ES-I3 (cell line): Measurements from ENCODE around the gene KCNK4.

Experiments used
- H3K36me3 ChIP-seq: 2 replicates; pipeline ENCODE4 v1.6.1; 2013; ENCODE audit warnings: mild to moderate bottlenecking, low read length, control low read depth, moderate library complexity; ENCODE audit not compliant: insufficient read depth
- H3K4me1 ChIP-seq: 2 replicates; pipeline ENCODE4 v1.6.1; 2013; ENCODE audit warnings: mild to moderate bottlenecking, control low read depth, low read length; ENCODE audit not compliant: insufficient read depth
- H3K9ac ChIP-seq: 2 replicates; pipeline ENCODE4 v1.6.1; 2013; ENCODE audit warnings: low read depth, mild to moderate bottlenecking, low read length, moderate library complexity
- H3K9me3 ChIP-seq: 2 replicates; pipeline ENCODE4 v1.6.1; 2013; ENCODE audit warnings: mild to moderate bottlenecking, low read length, moderate library complexity; ENCODE audit not compliant: control insufficient read depth, insufficient read depth

KCNK4 gene

GRCh38 chr11:64259533-64260067 is 31.5 kb upstream of the KCNK4 start:
- Histone ChIP-seq H3K4me1 (peaks cover 9% of the 10 kb centered on the region; the same call in 1 of the 2 replicates), H3K36me3 (peaks cover 11% of the 10 kb centered on the region)

GRCh38 chr11:64260147-64260708 is 30.9 kb upstream of the KCNK4 start:
- peaks cover 9% of the 10 kb centered on the region; the same call in 1 of the 2 replicates for H3K4me1 ChIP-seq
- H3K9me3 ChIP-seq = no peaks in the 10 kb centered on the region
- H3K36me3 ChIP-seq = peaks cover 11% of the 10 kb centered on the region
- H3K9ac ChIP-seq = no peak overlapping the region

More at GRCh38 chr11:64259533-64260067, 31.5 kb upstream of the KCNK4 start:
- H3K9ac ChIP-seq = no peak overlapping the region
- H3K9me3 ChIP-seq = no peaks in the 10 kb centered on the region

GRCh38 chr11:64261556-64262080 is 29.5 kb upstream of the KCNK4 start:
- no peaks in the 10 kb centered on the region for H3K9me3 ChIP-seq
- H3K36me3 ChIP-seq = peaks cover 4% of the 10 kb centered on the region
- no peak overlapping the region for H3K9ac ChIP-seq
- H3K4me1 ChIP-seq = peaks cover 9% of the 10 kb centered on the region; the same call in 1 of the 2 replicates

GRCh38 chr11:64262271-64263002 is 28.7 kb upstream of the KCNK4 start:
- Histone ChIP-seq H3K36me3 (peaks cover 4% of the 10 kb centered on the region), H3K9ac (no peak overlapping the region), H3K4me1 (peaks cover 9% of the 10 kb centered on the region; the same call in 1 of the 2 replicates), H3K9me3 (no peaks in the 10 kb centered on the region)

GRCh38 chr11:64263021-64263946 is 27.8 kb upstream of the KCNK4 start:
- no peak overlapping the region for H3K9ac ChIP-seq
- no peaks in the 10 kb centered on the region for H3K9me3 ChIP-seq
- H3K36me3 ChIP-seq = peaks cover 4% of the 10 kb centered on the region
- H3K4me1 ChIP-seq = peaks cover 11% of the 10 kb centered on the region; the same call in 1 of the 2 replicates

GRCh38 chr11:64263947-64264317 is 27.2 kb upstream of the KCNK4 start:
- H3K9ac ChIP-seq = no peak overlapping the region
- H3K4me1 ChIP-seq = peaks cover 14% of the 10 kb centered on the region; the same call in 1 of the 2 replicates
- peaks cover 4% of the 10 kb centered on the region for H3K36me3 ChIP-seq

GRCh38 chr11:64264371-64264852 is 26.7 kb upstream of the KCNK4 start:
- no peaks in the 10 kb centered on the region for H3K9me3 ChIP-seq
- peaks cover 14% of the 10 kb centered on the region; the same call in 1 of the 2 replicates for H3K4me1 ChIP-seq
- H3K9ac ChIP-seq = no peak overlapping the region
- peaks cover 4% of the 10 kb centered on the region for H3K36me3 ChIP-seq

More at GRCh38 chr11:64263947-64264317, 27.2 kb upstream of the KCNK4 start:
- no peaks in the 10 kb centered on the region for H3K9me3 ChIP-seq

GRCh38 chr11:64265176-64266160 is 25.6 kb upstream of the KCNK4 start:
- Histone ChIP-seq H3K9ac (no peak overlapping the region), H3K4me1 (peaks cover 14% of the 10 kb centered on the region; the same call in 1 of the 2 replicates), H3K9me3 (no peaks in the 10 kb centered on the region), H3K36me3 (peaks cover 4% of the 10 kb centered on the region)

- Histone ChIP-seq H3K36me3 (peaks cover 4% of the 10 kb centered on the region), H3K4me1 (peaks cover 14% of the 10 kb centered on the region; the same call in 1 of the 2 replicates), H3K9me3 (no peaks in the 10 kb centered on the region), H3K9ac (no peak overlapping the region)
These were observed 24.8 kb upstream of the KCNK4 start for GRCh38 chr11:64266339-64266738.

GRCh38 chr11:64267207-64267945 is 23.7 kb upstream of the KCNK4 start:
- Histone ChIP-seq H3K36me3 (no peaks in the 10 kb centered on the region; the same call in none of the 2 replicates), H3K9ac (no peak overlapping the region), H3K4me1 (peaks cover 14% of the 10 kb centered on the region; the same call in 1 of the 2 replicates), H3K9me3 (no peaks in the 10 kb centered on the region)

GRCh38 chr11:64268025-64268892 is 22.8 kb upstream of the KCNK4 start:
- no peaks in the 10 kb centered on the region; the same call in 1 of the 2 replicates for H3K36me3 ChIP-seq
- peaks cover 12% of the 10 kb centered on the region; the same call in 1 of the 2 replicates for H3K4me1 ChIP-seq
- peak overlapping the region; percentile 88 for H3K9ac ChIP-seq
- no peaks in the 10 kb centered on the region for H3K9me3 ChIP-seq
